Heart left ventricle (tissue), 16 donors: ENCODE results near the gene NLRP6. TPM values are rescaled to one million over a fixed set of nuclear protein-coding genes. Genes with fewer than 3 reads are reported as not detected.

ENCODE experiments used
- ATAC-seq, 4 donors: fragments of 200-7000 bp; cut with Tn5 transposase; one replicate each; pipeline ENCODE4 v1.9.1; 2020 to 2022; ENCODE audit warnings: moderate library complexity in 4 of 4, mild to moderate bottlenecking in 3 of 4, moderate number of reproducible peaks in 1 of 4
- DNase-seq, 5 donors: peaks; one replicate each; pipeline ENCODE4 v3.0.0-alpha.2; 2020
- H3K27ac ChIP-seq, 12 donors: fragments of 200-600 bp; sonication (generic) in 4 of 12; one replicate each; pipeline versions ENCODE4 v1.5.0 to v1.8.0; 2016 to 2022; ENCODE audit warnings: mild to moderate bottlenecking in 2 of 12
- H3K27me3 ChIP-seq, 9 donors: fragments of 200-600 bp; sonication (generic) in 2 of 9; one replicate each; pipeline versions ENCODE4 v1.5.1 to v1.8.0; 2016 to 2022; ENCODE audit warnings: mild to moderate bottlenecking in 3 of 9
- H3K36me3 ChIP-seq, 9 donors: fragments of 200-600 bp; sonication (generic) in 2 of 9; one replicate each; pipeline versions ENCODE4 v1.5.0 to v1.8.0; 2018 to 2022; ENCODE audit warnings: mild to moderate bottlenecking in 2 of 9
- H3K4me1 ChIP-seq, 12 donors: fragments of 200-600 bp; sonication (generic) in 4 of 12; one replicate each; pipeline versions ENCODE4 v1.5.0 to v1.8.0; 2016 to 2022; ENCODE audit warnings: mild to moderate bottlenecking in 3 of 12
- H3K4me3 ChIP-seq, 12 donors: fragments of 200-600 bp; sonication (generic) in 4 of 12; one replicate each; pipeline versions ENCODE4 v1.5.0 to v1.8.0; 2017 to 2022; ENCODE audit warnings: mild to moderate bottlenecking in 9 of 12, moderate library complexity in 4 of 12
- H3K9me3 ChIP-seq, 12 donors: fragments of 200-600 bp; sonication (generic) in 4 of 12; one replicate each; pipeline versions ENCODE4 v1.5.0 to v1.8.0; 2016 to 2022; ENCODE audit warnings: mild to moderate bottlenecking in 1 of 12
- CTCF ChIP-seq, 12 donors: fragments of 200-600 bp; sonication (generic) in 4 of 12; IDR thresholded peaks; one replicate each; pipeline versions ENCODE4 v1.5.0 to v1.8.0; 2018 to 2022; ENCODE audit warnings: antibody characterized with exemption in 12 of 12, mild to moderate bottlenecking in 5 of 12
- POLR2A ChIP-seq, 2 donors: fragments of 450-650 bp; IDR thresholded peaks; one replicate each; pipeline ENCODE4 v1.6.1; 2017; ENCODE audit warnings: antibody characterized with exemption in 2 of 2, mild to moderate bottlenecking in 2 of 2, moderate library complexity in 2 of 2
- WGBS, 4 donors: extraction: QIAGEN DNeasy Blood & Tissue Kit in 2 of 4; methylation state at CpG; one replicate each; pipeline versions ENCODE4 v1.1.5 to v1.1.7; 2013 to 2018; 5-methylcytosine and 5-hydroxymethylcytosine counted together
- intact Hi-C, 10 donors: fragments of 100-400 bp; cut with DNase I; formaldehyde crosslinking; loops; one replicate each; pipeline versions ENCODE4 v1.11.1 to v1.14.2; 2022
- polyA plus RNA-seq, 2 donors: library from polyadenylated mRNA; stranded (reverse); fragments of 200-250 nt; gene quantifications; one replicate each; pipeline ENCODE4 v1.2.3, GENCODE V29; 2013
- total RNA-seq, 9 donors: library from RNA; depleted of rRNA in 2 of 9; stranded (reverse); fragments of >200 nt in 2 of 9; fragmentation: NEBNext Ultra II Directional in 3 of 9; extraction: Animal tissue kit (Norgen Biotek cat#: 25700) in 3 of 9; gene quantifications; one replicate each; pipeline versions ENCODE4 v1.1.0 to v1.2.4, GENCODE V29; 2016 to 2023
- donor health status: ischemic (EF 13 %, LVEDD 7.1; RV severe dilation, severe dysfunction).
- donor health status: healthy with polysubstance abuse.
- donor health status: DM: no; HTN: yes; CAD: no.
- donor health status: DM: no; HTN: no; CAD: no.
- donor health status: ischemic (EF 25% LVEDD 6.9; RV normal size, moderate dysfunction).
- donor health status: ischemic (EF 25% LVEDD 5.7; RV mildly dilated, moderate dysfunction).
- donor health status: healthy.
- donor health status: DM: yes; HTN: yes; CAD: no.
- donor health status: ischemic (EF 35%, LVEDD 5.7; RV mildly dilated, moderate dysfunction).
- donor health status: nonischemic (EF 11% LVEDD 7.7; RV severe dilation, severe dysfunction).
- donor health status: DM: yes; HTN: yes; CAD: no.
- donor health status: PGD.
- donor health status: ischemic (EF 29% LVEDD 5.4; RV normal size, mild dysfunction).
- donor health status: nonischemic (EF 23%, LVEDD 6.1; RV moderate dilation, normal function).

The NLRP6 gene
- total and polyA plus RNA-seq, 11 donors: 0.09 to 0.20 (median 0.14) TPM; not detected in 6

- Histone ChIP-seq H3K4me1 (peaks cover 0 to 30% (median 0%) of the 10 kb centered on the region in 12 donors), H3K27me3 (peaks cover 0 to 21% (median 0%) of the 10 kb centered on the region in 9 donors), H3K9me3 (peaks cover 0 to 3% (median 0%) of the 10 kb centered on the region in 12 donors), H3K27ac (no peak overlapping the region), H3K4me3 (no peak overlapping the region), H3K36me3 (no peaks in the 10 kb centered on the region)
- 71 to 86% (median 84%) methylated on average over 7 to 8 of the region's 8 CpGs for WGBS, 4 donors
- peak in 1 of 5 donors; percentile 38 for DNase-seq
- intact Hi-C loops: loop anchor here in 1 of 10 donors (10.0 kb wide), 1 partner anchor 103 kb away; no protein-coding TSS in a partner anchor
- no peak for TF ChIP-seq POLR2A (IDR thresholded peaks at IDR 0.05)
- TF ChIP-seq CTCF (IDR thresholded peaks at IDR 0.05): no peak
- ATAC-seq: no peak
These were observed 6.9 kb upstream of the NLRP6 start for GRCh38 chr11:271319-271715.

GRCh38 chr11:272195-272930, 5.8 kb upstream of the NLRP6 start:
- Histone ChIP-seq H3K4me1 (peaks cover 0 to 30% (median 0%) of the 10 kb centered on the region in 12 donors), H3K27me3 (peaks cover 0 to 30% (median 0%) of the 10 kb centered on the region in 9 donors), H3K4me3 (no peak overlapping the region), H3K36me3 (no peaks in the 10 kb centered on the region), H3K27ac (no peak overlapping the region), H3K9me3 (peaks cover 0 to 3% (median 0%) of the 10 kb centered on the region in 12 donors)
- no peak for DNase-seq
- ATAC-seq: no peak
- intact Hi-C loops: loop anchor here in 1 of 10 donors (10.0 kb wide), 1 partner anchor 102 kb away; no protein-coding TSS in a partner anchor
- TF ChIP-seq CTCF (IDR thresholded peaks at IDR 0.05) (no peak), POLR2A (IDR thresholded peaks at IDR 0.05) (no peak)
- 81 to 88% (median 85%) methylated on average over 22 of the region's 22 CpGs for WGBS, 4 donors

- ATAC-seq (no peak), DNase-seq (no peak)
- TF ChIP-seq CTCF (IDR thresholded peaks at IDR 0.05) (no peak), POLR2A (IDR thresholded peaks at IDR 0.05) (no peak)
- H3K27ac ChIP-seq: no peak overlapping the region
- no peaks in the 10 kb centered on the region for H3K36me3 ChIP-seq
- H3K4me3 ChIP-seq: no peak overlapping the region
- H3K27me3 ChIP-seq: peaks cover 0 to 35% (median 2%) of the 10 kb centered on the region in 9 donors
- H3K9me3 ChIP-seq: peaks cover 0 to 3% (median 0%) of the 10 kb centered on the region in 12 donors
- WGBS, 4 donors: 78 to 88% (median 83%) methylated on average over 6 of the region's 6 CpGs
- peaks cover 0 to 28% (median 0%) of the 10 kb centered on the region in 12 donors for H3K4me1 ChIP-seq
- intact Hi-C loops: loop anchor here in 1 of 10 donors (10.0 kb wide), 1 partner anchor 102 kb away; no protein-coding TSS in a partner anchor
These were observed 5.3 kb upstream of the NLRP6 start for GRCh38 chr11:272931-273198.

- Histone ChIP-seq H3K27me3 (peaks cover 23 to 56% (median 35%) of the 10 kb centered on the region in 9 donors), H3K9me3 (peaks cover 0 to 3% (median 0%) of the 10 kb centered on the region in 12 donors), H3K36me3 (no peaks in the 10 kb centered on the region), H3K4me3 (no peak overlapping the region), H3K4me1 (peaks cover 0 to 25% (median 15%) of the 10 kb centered on the region in 12 donors), H3K27ac (no peak overlapping the region)
- ATAC-seq: no peak
- no peak for DNase-seq
- TF ChIP-seq POLR2A (IDR thresholded peaks at IDR 0.05) (no peak), CTCF (IDR thresholded peaks at IDR 0.05) (no peak)
- intact Hi-C loops: loop anchor here in 1 of 10 donors (10.0 kb wide), 1 partner anchor 99 kb away; no protein-coding TSS in a partner anchor
These were observed 2.0 kb upstream of the NLRP6 start for GRCh38 chr11:276219-276618.
